OCI-LY7 (cell line): Measurements from ENCODE around the gene TRMT44. TPM values are rescaled to one million over a fixed set of nuclear protein-coding genes. Genes with fewer than 3 reads are reported as not detected.

Experiments used
- BruUV-seq: library from RNA; stranded (reverse); fragments of 400-500 nt; replicated peaks from 2 replicates; lab custom pipeline; 2021; lab: Mats Ljungman, UMichigan
- CTCF ChIA-PET: fragments of 300-600 bp; sonication (Branson Sonifier 250); formaldehyde crosslinking; loops from one replicate; lab custom pipeline; 2022; ENCODE audit warnings: antibody characterized with exemption; ENCODE audit not compliant: unreplicated experiment; lab: Charles Lee
- POLR2A ChIA-PET: fragments of 300-600 bp; sonication (Branson Sonifier 250); formaldehyde crosslinking; loops from one replicate; lab custom pipeline; 2022; ENCODE audit warnings: antibody characterized with exemption; lab: Charles Lee
- DNase-seq: peaks from one replicate; pipeline ENCODE4 v3.0.0-alpha.2; 2015; ENCODE audit warnings: low spot score
- H2AFZ ChIP-seq: fragments of 200-600 bp; sonication (generic), shearing (Covaris generic); 2 replicates; pipeline ENCODE4 v1.6.1; 2014; ENCODE audit warnings: mild to moderate bottlenecking, antibody characterized with exemption, low read length, moderate library complexity
- H3K27ac ChIP-seq: fragments of 200-600 bp; sonication (generic); 2 replicates; pipeline ENCODE4 v1.5.1; 2014; ENCODE audit warnings: mixed run types, low read depth, mild to moderate bottlenecking, moderate library complexity, low read length, inconsistent platforms; ENCODE audit not compliant: poor library complexity, severe bottlenecking
- H3K36me3 ChIP-seq: fragments of 200-600 bp; sonication (generic); 2 replicates; pipeline ENCODE4 v1.6.1; 2014; ENCODE audit warnings: mild to moderate bottlenecking, antibody characterized with exemption, low read length, moderate library complexity, mixed read lengths; ENCODE audit not compliant: insufficient read depth
- H3K4me1 ChIP-seq: fragments of 200-600 bp; sonication (generic); 2 replicates; pipeline ENCODE4 v1.5.1; 2014; ENCODE audit warnings: mild to moderate bottlenecking, low read length; ENCODE audit not compliant: insufficient read depth, poor library complexity, severe bottlenecking
- H3K4me2 ChIP-seq: fragments of 200-600 bp; sonication (generic); 2 replicates; pipeline ENCODE4 v1.6.1; 2014; ENCODE audit warnings: mild to moderate bottlenecking, low read length
- H3K4me3 ChIP-seq: fragments of 200-600 bp; sonication (generic); 2 replicates; pipeline ENCODE4 v1.5.1; 2014; ENCODE audit warnings: mild to moderate bottlenecking, low read depth, low read length; ENCODE audit not compliant: poor library complexity, severe bottlenecking
- H3K79me2 ChIP-seq: fragments of 200-600 bp; sonication (generic); 2 replicates; pipeline ENCODE4 v1.6.1; 2016; ENCODE audit warnings: low read depth, mild to moderate bottlenecking, low read length, moderate library complexity, mixed read lengths; ENCODE audit not compliant: insufficient read depth
- H3K9me2 ChIP-seq: fragments of 200-600 bp; sonication (generic); 2 replicates; pipeline ENCODE4 v1.6.1; 2016; ENCODE audit warnings: mild to moderate bottlenecking, low read length, mixed read lengths; ENCODE audit not compliant: insufficient read depth
- H3K9me3 ChIP-seq: fragments of 200-600 bp; sonication (generic); 2 replicates; pipeline ENCODE4 v1.6.1; 2014; ENCODE audit warnings: mild to moderate bottlenecking, mixed run types, low read length, mixed read lengths
- H4K20me1 ChIP-seq: fragments of 200-600 bp; sonication (generic); 2 replicates; pipeline ENCODE4 v1.6.1; 2014; ENCODE audit warnings: mild to moderate bottlenecking, antibody characterized with exemption, low read length, moderate library complexity, mixed read lengths; ENCODE audit not compliant: insufficient read depth
- EZH2phosphoT487 ChIP-seq: fragments of 200-600 bp; sonication (generic); IDR thresholded peaks from 2 replicates; pipeline ENCODE4 v1.6.1; 2018; ENCODE audit warnings: low read depth, borderline replicate concordance, mild to moderate bottlenecking, mixed run types, antibody characterized with exemption, low read length, moderate library complexity, mixed read lengths
- intact Hi-C: fragments of 100-400 bp; cut with micrococcal nuclease; formaldehyde crosslinking; loops from one replicate; pipeline ENCODE4 v1.10.0; 2022; ENCODE audit not compliant: unreplicated experiment
- total RNA-seq, 2 experiments: library from RNA; depleted of rRNA in 1 of 2; stranded (reverse); fragments of >200 nt in 1 of 2; shearing (Covaris generic) in 1 of 2; gene quantifications; 2 replicates each; pipeline ENCODE4 v1.2.3, GENCODE V29; 2014 to 2022
- TF ChIP-seq, protein P1 (sequence below): fragments of 200-600 bp; sonication (generic); conservative IDR thresholded peaks from 2 replicates; pipeline ENCODE4 v1.5.1; 2014; ENCODE audit warnings: mild to moderate bottlenecking, antibody characterized with exemption, low read length, moderate library complexity, mixed read lengths

The TRMT44 gene
- total RNA-seq, 2 experiments from 2014 or later: 23.0 to 28.3 TPM

DNA sequence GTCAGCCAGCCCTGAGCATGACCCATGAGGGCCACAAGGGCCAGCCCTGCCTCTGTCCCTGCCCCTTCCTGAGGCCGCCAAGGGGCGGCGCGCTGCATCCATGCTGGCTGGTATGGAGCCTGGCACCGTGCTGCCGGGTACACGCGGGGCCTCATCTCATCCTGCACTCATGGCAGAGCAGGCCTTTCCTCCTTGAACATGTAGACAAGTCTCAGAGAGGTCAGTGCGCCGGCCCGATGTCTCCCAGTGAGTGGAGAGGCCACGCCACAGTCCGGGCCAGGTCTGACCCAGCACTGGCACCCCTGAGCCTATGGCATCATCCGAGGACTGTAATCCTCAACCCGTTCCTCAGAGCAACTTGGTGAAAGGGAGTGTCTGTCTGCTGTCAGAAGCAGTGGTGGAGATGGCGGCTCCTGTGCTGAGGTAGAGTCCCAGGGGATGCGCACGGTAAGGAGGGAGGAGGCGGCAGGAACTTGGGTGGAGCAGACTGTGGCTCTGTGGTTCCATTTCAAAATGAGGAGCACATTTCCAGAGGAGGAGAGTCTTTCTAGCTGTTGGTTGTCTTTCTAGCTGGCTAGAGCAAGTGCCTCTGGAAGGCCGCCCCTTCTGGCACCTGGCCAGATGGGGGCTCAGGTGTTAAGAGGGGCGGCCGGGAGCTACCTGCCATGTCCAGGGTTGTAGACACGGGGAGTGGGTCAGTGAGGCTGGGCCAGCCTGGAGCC, 32.8 kb downstream of the TRMT44 start:
- Histone ChIP-seq H4K20me1 (no peaks in the 10 kb centered on the region), H3K4me2 (no peak overlapping the region), H3K4me1 (no peaks in the 10 kb centered on the region), H3K4me3 (no peak overlapping the region), H3K79me2 (no peaks in the 10 kb centered on the region), H3K27ac (no peak overlapping the region), H3K9me2 (no peaks in the 10 kb centered on the region), H2AFZ (no peak overlapping the region), H3K36me3 (peaks cover 18% of the 10 kb centered on the region; the same call in 1 of the 2 replicates), H3K9me3 (no peaks in the 10 kb centered on the region)
- POLR2A ChIA-PET: no interaction called here
- TF ChIP-seq, protein P1, sequence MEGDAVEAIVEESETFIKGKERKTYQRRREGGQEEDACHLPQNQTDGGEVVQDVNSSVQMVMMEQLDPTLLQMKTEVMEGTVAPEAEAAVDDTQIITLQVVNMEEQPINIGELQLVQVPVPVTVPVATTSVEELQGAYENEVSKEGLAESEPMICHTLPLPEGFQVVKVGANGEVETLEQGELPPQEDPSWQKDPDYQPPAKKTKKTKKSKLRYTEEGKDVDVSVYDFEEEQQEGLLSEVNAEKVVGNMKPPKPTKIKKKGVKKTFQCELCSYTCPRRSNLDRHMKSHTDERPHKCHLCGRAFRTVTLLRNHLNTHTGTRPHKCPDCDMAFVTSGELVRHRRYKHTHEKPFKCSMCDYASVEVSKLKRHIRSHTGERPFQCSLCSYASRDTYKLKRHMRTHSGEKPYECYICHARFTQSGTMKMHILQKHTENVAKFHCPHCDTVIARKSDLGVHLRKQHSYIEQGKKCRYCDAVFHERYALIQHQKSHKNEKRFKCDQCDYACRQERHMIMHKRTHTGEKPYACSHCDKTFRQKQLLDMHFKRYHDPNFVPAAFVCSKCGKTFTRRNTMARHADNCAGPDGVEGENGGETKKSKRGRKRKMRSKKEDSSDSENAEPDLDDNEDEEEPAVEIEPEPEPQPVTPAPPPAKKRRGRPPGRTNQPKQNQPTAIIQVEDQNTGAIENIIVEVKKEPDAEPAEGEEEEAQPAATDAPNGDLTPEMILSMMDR: no peak
- no peak for TF ChIP-seq EZH2phosphoT487
- intact Hi-C loops: no loop called here
- CTCF ChIA-PET: no interaction called here
- no TSS peak for BruUV-seq
- DNase-seq: no peak

DNA sequence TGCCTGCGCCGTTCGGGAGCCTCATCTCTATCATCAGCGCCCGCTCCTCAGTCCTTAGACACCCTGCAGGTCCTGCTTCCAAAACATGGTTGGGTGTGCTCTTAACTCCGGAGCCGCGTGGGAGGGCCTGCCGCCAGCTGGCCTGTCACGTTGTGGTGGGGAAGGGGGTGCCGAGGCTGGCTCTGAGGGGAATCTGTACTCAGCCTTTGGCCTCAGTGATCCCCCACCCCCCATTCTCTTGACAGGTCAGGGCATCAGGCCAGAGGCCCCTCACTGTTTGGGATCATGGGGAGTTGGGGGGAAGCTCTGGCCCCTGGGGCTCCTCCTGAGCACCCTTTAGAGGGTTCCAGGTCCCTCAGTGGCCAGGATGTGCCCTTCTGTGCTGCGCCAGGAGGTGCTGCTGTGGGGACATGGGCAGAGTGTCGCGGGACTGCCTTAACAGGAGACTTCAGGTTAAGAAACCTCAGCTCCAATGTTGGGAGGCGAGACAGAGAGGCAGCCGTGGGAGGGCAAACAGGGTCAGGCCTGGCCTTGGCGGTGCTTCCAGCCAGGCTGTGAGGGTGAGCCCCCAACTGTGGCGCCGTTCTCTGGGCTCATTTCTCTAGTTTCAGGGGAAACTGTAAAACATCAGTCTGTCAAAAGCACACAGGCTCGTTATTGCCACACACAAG, 33.5 kb downstream of the TRMT44 start:
- no peaks in the 10 kb centered on the region for H4K20me1 ChIP-seq
- no peaks in the 10 kb centered on the region for H3K9me2 ChIP-seq
- no peak overlapping the region for H3K4me3 ChIP-seq
- ChIA-PET POLR2A (no interaction called here), CTCF (no interaction called here)
- no peak for DNase-seq
- peaks cover 11% of the 10 kb centered on the region; the same call in 1 of the 2 replicates for H3K36me3 ChIP-seq
- intact Hi-C loops: no loop called here
- no peak overlapping the region for H2AFZ ChIP-seq
- H3K4me1 ChIP-seq: no peaks in the 10 kb centered on the region
- no peaks in the 10 kb centered on the region for H3K9me3 ChIP-seq
- TF ChIP-seq, protein P1: no peak
- no peak for TF ChIP-seq EZH2phosphoT487
- H3K27ac ChIP-seq: no peak overlapping the region
- BruUV-seq: no TSS peak
- no peak overlapping the region for H3K4me2 ChIP-seq
- no peaks in the 10 kb centered on the region for H3K79me2 ChIP-seq

DNA sequence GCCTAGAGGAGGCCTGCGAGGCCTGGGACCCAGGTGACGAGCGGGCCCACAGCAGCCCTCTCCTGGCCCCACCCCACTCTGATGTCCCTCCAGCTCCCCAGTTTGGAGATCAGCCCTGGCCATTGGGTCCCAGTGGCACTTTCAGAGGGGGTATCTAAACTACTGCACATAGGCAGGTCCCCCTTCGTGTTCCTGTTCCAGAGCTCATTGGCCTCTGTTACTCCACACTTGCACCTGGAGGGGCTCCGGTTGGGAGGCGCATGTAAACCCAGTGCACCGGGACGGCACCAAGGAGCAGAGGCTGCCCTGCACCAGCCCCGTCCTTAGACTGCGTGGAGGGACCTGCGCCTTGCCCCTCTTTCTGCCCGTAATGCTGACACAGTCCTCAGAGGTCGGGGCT, 34.3 kb downstream of the TRMT44 start:
- no peaks in the 10 kb centered on the region for H3K79me2 ChIP-seq
- no peak for TF ChIP-seq EZH2phosphoT487
- TF ChIP-seq, protein P1: no peak
- no peaks in the 10 kb centered on the region for H3K9me3 ChIP-seq
- no peak overlapping the region for H2AFZ ChIP-seq
- no peak for DNase-seq
- H3K9me2 ChIP-seq: no peaks in the 10 kb centered on the region
- H3K27ac ChIP-seq: no peak overlapping the region
- H3K4me3 ChIP-seq: no peak overlapping the region
- ChIA-PET CTCF (no interaction called here), POLR2A (no interaction called here)
- H3K36me3 ChIP-seq: peaks cover 5% of the 10 kb centered on the region; the same call in 1 of the 2 replicates
- H3K4me2 ChIP-seq: no peak overlapping the region
- intact Hi-C loops: no loop called here
- no peaks in the 10 kb centered on the region for H3K4me1 ChIP-seq
- no peaks in the 10 kb centered on the region for H4K20me1 ChIP-seq
- no TSS peak for BruUV-seq
